GM18505 (cell line): ENCODE measurements around the gene CCL14.
"Not testable (repeated sequence)": the region's sequence is repeated elsewhere in the genome, so short reads cannot be mapped to it uniquely, and the experiment has no call there.

Source experiments
- ATAC-seq: cut with Tn5 transposase; IDR thresholded peaks from one replicate; pipeline ENCODE4 v1.9.1; 2021; ENCODE audit not compliant: unreplicated experiment
- POLR2A ChIP-seq: IDR thresholded peaks from 4 replicates; pipeline ENCODE4 v1.6.1; 2011; ENCODE audit warnings: borderline replicate concordance; ENCODE audit not compliant: insufficient read depth, insufficient read length; ENCODE audit errors: extremely low read depth

The CCL14 gene

GRCh38 chr17:35944151-35944550 lies 42.4 kb downstream of the CCL14 start:
- no peak for ATAC-seq
- TF ChIP-seq POLR2A = no peak

- ATAC-seq = no peak
- no peak for TF ChIP-seq POLR2A
Measured at GRCh38 chr17:35943537-35943936, 43.0 kb downstream of the CCL14 start, which contains the start of gene LYZL6. TSS of gene LYZL6 (minus strand) at chr17:35943713. CDS start at chr17:35939356, 4,357 bp downstream.

GRCh38 chr17:35942588-35943186 lies 43.8 kb downstream of the CCL14 start:
- TF ChIP-seq POLR2A = no peak
- ATAC-seq = no peak

GRCh38 chr17:35938492-35938891 lies 48.0 kb downstream of the CCL14 start:
- ATAC-seq = not testable (repeated sequence)

GRCh38 chr17:35936063-35936462 lies 50.5 kb downstream of the CCL14 start:
- ATAC-seq = no peak
- no peak for TF ChIP-seq POLR2A

GRCh38 chr17:35934760-35935159 lies 51.8 kb downstream of the CCL14 start:
- no peak for ATAC-seq
- TF ChIP-seq POLR2A = no peak
